ENCODE measurements around the gene SSH2. TPM values are rescaled to one million over a fixed set of nuclear protein-coding genes. Genes with fewer than 3 reads are reported as not detected.

The SSH2 gene
- total RNA-seq, 4 donors from 2014 or later = 20.7 to 31.1 (median 23.1) TPM

DNA sequence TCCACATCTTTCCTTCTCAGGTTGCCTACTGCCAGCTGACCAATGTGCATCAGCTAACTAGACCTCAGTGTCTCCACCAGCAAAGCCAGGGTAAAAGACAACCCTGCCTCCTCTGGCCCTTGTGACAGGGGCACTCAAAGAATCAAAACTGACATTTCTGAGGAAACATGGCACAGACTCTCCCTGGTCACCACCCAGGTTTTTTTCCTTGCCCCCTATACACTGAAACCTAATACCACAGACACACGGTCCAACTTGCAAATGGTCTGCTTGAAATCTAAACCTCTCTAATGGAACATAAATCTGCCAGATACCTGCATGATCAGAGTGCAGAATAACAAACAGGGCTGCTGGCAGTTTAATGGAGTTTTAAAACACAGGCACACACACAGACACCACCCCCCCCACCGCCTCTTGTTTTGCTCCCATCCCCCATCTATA is 287.8 kb downstream of the SSH2 start:
- H3K9me3 ChIP-seq = no peaks in the 10 kb centered on the region
- H3K36me3 ChIP-seq = peaks cover 0 to 9% (median 2%) of the 10 kb centered on the region in 4 donors
- no peak for DNase-seq (ENCODE audit: extremely low spot score)
- no peak overlapping the region for H3K4me3 ChIP-seq
- TF ChIP-seq POLR2AphosphoS5 (IDR thresholded peaks at IDR 0.05) (no peak), POLR2A (IDR thresholded peaks at IDR 0.05; ENCODE audit: low read depth) (no peak), EP300 (IDR thresholded peaks at IDR 0.05) (no peak)
- TF ChIP-seq, protein P1, sequence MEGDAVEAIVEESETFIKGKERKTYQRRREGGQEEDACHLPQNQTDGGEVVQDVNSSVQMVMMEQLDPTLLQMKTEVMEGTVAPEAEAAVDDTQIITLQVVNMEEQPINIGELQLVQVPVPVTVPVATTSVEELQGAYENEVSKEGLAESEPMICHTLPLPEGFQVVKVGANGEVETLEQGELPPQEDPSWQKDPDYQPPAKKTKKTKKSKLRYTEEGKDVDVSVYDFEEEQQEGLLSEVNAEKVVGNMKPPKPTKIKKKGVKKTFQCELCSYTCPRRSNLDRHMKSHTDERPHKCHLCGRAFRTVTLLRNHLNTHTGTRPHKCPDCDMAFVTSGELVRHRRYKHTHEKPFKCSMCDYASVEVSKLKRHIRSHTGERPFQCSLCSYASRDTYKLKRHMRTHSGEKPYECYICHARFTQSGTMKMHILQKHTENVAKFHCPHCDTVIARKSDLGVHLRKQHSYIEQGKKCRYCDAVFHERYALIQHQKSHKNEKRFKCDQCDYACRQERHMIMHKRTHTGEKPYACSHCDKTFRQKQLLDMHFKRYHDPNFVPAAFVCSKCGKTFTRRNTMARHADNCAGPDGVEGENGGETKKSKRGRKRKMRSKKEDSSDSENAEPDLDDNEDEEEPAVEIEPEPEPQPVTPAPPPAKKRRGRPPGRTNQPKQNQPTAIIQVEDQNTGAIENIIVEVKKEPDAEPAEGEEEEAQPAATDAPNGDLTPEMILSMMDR (IDR thresholded peaks at IDR 0.05) = no peak
- intact Hi-C loops (cut with DNase I) = no loop called here
- peak overlapping the region; percentile 78 to 85 (median 80) for H3K27ac ChIP-seq (replicated peaks in 1 of 4)
- WGBS = 71% methylated on average over 2 of the region's 2 CpGs
- H3K27me3 ChIP-seq = no peaks in the 10 kb centered on the region
- H3K4me1 ChIP-seq = peaks cover 81 to 87% (median 84%) of the 10 kb centered on the region in 4 donors

DNA sequence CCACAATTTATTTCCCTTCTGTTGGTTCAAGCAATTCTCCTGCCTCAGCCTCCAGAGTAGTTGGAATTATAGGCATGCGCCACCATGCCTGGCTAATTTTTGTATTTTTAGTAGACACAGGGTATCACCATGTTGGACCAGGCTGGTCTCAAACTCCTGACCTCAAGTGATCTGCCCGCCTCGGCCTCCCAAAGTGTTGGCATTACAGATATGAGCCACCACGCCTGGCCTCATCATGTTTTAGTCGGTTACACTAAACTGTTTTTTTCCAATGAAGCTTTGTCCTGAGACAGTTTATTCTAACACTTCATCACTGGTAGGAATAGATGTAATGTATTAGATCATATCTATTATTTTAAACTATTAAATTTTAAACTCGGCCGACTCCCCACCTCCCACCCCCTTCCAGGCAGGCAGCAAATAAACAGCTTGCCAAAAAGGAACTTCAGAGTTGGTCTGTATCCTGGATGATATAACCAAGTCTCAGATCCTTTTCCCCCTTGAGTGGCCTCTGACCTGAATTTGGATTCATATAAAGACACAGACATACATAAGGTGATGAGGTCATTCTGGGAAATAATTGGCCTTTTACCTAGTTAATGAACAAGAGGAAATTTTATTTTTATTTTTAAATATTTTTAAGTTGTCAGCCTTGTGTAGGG is 288.9 kb downstream of the SSH2 start:
- WGBS = 61% methylated on average over 7 of the region's 7 CpGs
- Histone ChIP-seq H3K9me3 (no peaks in the 10 kb centered on the region), H3K4me3 (no peak overlapping the region), H3K4me1 (peaks cover 74 to 77% (median 77%) of the 10 kb centered on the region in 4 donors), H3K27me3 (no peaks in the 10 kb centered on the region), H3K27ac (replicated peaks in 1 of 4) (peak overlapping the region; percentile 75 to 80 (median 78)), H3K36me3 (peaks cover 0 to 15% (median 10%) of the 10 kb centered on the region in 4 donors)
- TF ChIP-seq EP300 (IDR thresholded peaks at IDR 0.05) = no peak
- TF ChIP-seq, protein P1 (IDR thresholded peaks at IDR 0.05) = no peak
- no peak for TF ChIP-seq POLR2AphosphoS5 (IDR thresholded peaks at IDR 0.05)
- no peak for TF ChIP-seq POLR2A (IDR thresholded peaks at IDR 0.05; ENCODE audit: low read depth)
- no peak for DNase-seq (ENCODE audit: extremely low spot score)
- intact Hi-C loops (cut with DNase I) = no loop called here

GRCh38 chr17:29640413-29640812 is 289.6 kb downstream of the SSH2 start:
- Histone ChIP-seq H3K27ac (replicated peaks in 1 of 4) (peak overlapping the region; percentile 75 to 80 (median 78)), H3K36me3 (peaks cover 0 to 22% (median 17%) of the 10 kb centered on the region in 4 donors), H3K9me3 (no peaks in the 10 kb centered on the region), H3K27me3 (no peaks in the 10 kb centered on the region), H3K4me1 (peaks cover 67 to 70% (median 70%) of the 10 kb centered on the region in 4 donors), H3K4me3 (no peak overlapping the region)
- TF ChIP-seq, protein P1 (IDR thresholded peaks at IDR 0.05) = no peak
- TF ChIP-seq POLR2AphosphoS5 (IDR thresholded peaks at IDR 0.05) = peak in 1 of 2 donors; percentile 27
- TF ChIP-seq EP300 (IDR thresholded peaks at IDR 0.05) = no peak
- no peak for DNase-seq (ENCODE audit: extremely low spot score)
- intact Hi-C loops (cut with DNase I) = no loop called here
- 21% methylated on average over 2 of the region's 2 CpGs for WGBS

DNA sequence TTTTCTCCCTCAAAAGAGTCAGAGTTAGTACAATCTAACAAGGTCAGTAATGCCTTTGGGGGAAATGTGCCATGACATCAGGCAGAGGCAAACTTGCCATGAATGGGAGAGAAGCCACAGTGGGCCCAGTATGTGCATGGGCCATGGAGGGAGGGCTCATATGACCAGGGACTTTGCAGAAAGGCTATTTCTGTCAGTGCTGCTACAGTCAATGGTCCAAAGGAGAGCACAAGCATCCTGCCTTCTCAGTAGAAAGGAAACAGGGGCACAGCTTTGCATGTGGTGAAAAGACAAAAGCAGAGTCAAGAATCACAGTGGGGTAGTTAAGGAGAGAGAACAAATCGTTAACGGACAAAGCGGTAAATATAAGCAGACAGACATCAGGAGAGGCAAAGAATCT is 296.1 kb downstream of the SSH2 start:
- no peaks in the 10 kb centered on the region for H3K9me3 ChIP-seq
- intact Hi-C loops (cut with DNase I) = no loop called here
- WGBS = 88% methylated on average over 3 of the region's 3 CpGs
- peaks cover 13 to 78% (median 51%) of the 10 kb centered on the region in 4 donors for H3K36me3 ChIP-seq
- no peaks in the 10 kb centered on the region for H3K27me3 ChIP-seq
- TF ChIP-seq EP300 (IDR thresholded peaks at IDR 0.05) = no peak
- TF ChIP-seq, protein P1 (IDR thresholded peaks at IDR 0.05) = no peak
- TF ChIP-seq POLR2A (IDR thresholded peaks at IDR 0.05; ENCODE audit: low read depth) = no peak
- no peak for TF ChIP-seq POLR2AphosphoS5 (IDR thresholded peaks at IDR 0.05)
- DNase-seq (ENCODE audit: extremely low spot score) = no peak
- H3K4me1 ChIP-seq = peaks cover 5 to 9% (median 8%) of the 10 kb centered on the region in 4 donors
- H3K4me3 ChIP-seq = no peak overlapping the region
- no peak overlapping the region for H3K27ac ChIP-seq (replicated peaks in 1 of 4)
